Left forelimb (tissue), 1 donor: Measurements from ENCODE around the gene CHRNA5.

Experiments
- DNase-seq: peaks from one replicate; pipeline ENCODE4 v3.0.0-alpha.2; 2018; ENCODE audit warnings: low spot score

CHRNA5 gene

GRCh38 chr15:78620527-78621421 is 55.5 kb downstream of the CHRNA5 start, which contains the start of gene CHRNA3:
CHRNA3 (minus strand) TSS chr15:78620996; CDS start chr15:78620794, 202 bp downstream.
- DNase-seq = no peak

- DNase-seq = no peak
These were observed 56.6 kb downstream of the CHRNA5 start for GRCh38 chr15:78621810-78622402.

- DNase-seq = no peak
These were observed 58.6 kb downstream of the CHRNA5 start for GRCh38 chr15:78623786-78624497.

- DNase-seq = no peak
These were observed 59.6 kb downstream of the CHRNA5 start for GRCh38 chr15:78624651-78625590.

GRCh38 chr15:78625606-78626280 is 60.4 kb downstream of the CHRNA5 start:
- no peak for DNase-seq

- no peak for DNase-seq
These were observed 61.2 kb downstream of the CHRNA5 start for GRCh38 chr15:78626381-78626995.

- DNase-seq = no peak
These were observed 62.0 kb downstream of the CHRNA5 start for GRCh38 chr15:78627348-78627747.

GRCh38 chr15:78628227-78628626 is 62.9 kb downstream of the CHRNA5 start:
- DNase-seq = no peak

GRCh38 chr15:78629031-78629715 is 63.9 kb downstream of the CHRNA5 start:
- no peak for DNase-seq

GRCh38 chr15:78629716-78630065 is 64.4 kb downstream of the CHRNA5 start:
- no peak for DNase-seq

GRCh38 chr15:78630886-78631633 is 65.7 kb downstream of the CHRNA5 start:
- DNase-seq = no peak

GRCh38 chr15:78633348-78633747 is 68.0 kb downstream of the CHRNA5 start:
- DNase-seq = no peak

- DNase-seq = no peak
These were observed 69.2 kb downstream of the CHRNA5 start for GRCh38 chr15:78634210-78635145.

GRCh38 chr15:78635346-78635745 is 70.0 kb downstream of the CHRNA5 start:
- no peak for DNase-seq

- DNase-seq = no peak
These were observed 71.1 kb downstream of the CHRNA5 start for GRCh38 chr15:78636378-78636859.

GRCh38 chr15:78637776-78638435 is 72.6 kb downstream of the CHRNA5 start:
- no peak for DNase-seq

GRCh38 chr15:78638658-78639314 is 73.5 kb downstream of the CHRNA5 start:
- DNase-seq = no peak
